Activated CD8-positive, alpha-beta memory T cell treated with anti-CD3 and anti-CD28 coated beads for 4 hours (primary cell): ENCODE results near the gene PGM5.

Source experiments
- DNase-seq, 2 donors: peaks; one replicate each; pipeline ENCODE4 v3.0.0-alpha.2; 2020; ENCODE audit warnings: low read depth in 2 of 2

PGM5 gene

GRCh38 chr9:68537616-68537880 lies 181.1 kb downstream of the PGM5 start:
- no peak for DNase-seq

- no peak for DNase-seq
Measured at GRCh38 chr9:68538200-68538599, 181.8 kb downstream of the PGM5 start.

GRCh38 chr9:68540712-68541535 lies 184.5 kb downstream of the PGM5 start, which contains the start of gene TMEM252:
TSS of gene TMEM252 (minus strand) at chr9:68540883. CDS start at chr9:68540814, 69 bp downstream.
- DNase-seq = no peak

- no peak for DNase-seq
Measured at GRCh38 chr9:68541568-68541967, 185.2 kb downstream of the PGM5 start.

GRCh38 chr9:68545033-68545705 lies 188.8 kb downstream of the PGM5 start:
- DNase-seq = no peak

- DNase-seq = no peak
Measured at GRCh38 chr9:68546596-68547390, 190.4 kb downstream of the PGM5 start.

- no peak for DNase-seq
Measured at GRCh38 chr9:68547417-68547816, 191.0 kb downstream of the PGM5 start.

GRCh38 chr9:68548241-68548640 lies 191.8 kb downstream of the PGM5 start:
- no peak for DNase-seq

GRCh38 chr9:68551191-68551590 lies 194.8 kb downstream of the PGM5 start:
- no peak for DNase-seq

GRCh38 chr9:68552700-68553476 lies 196.5 kb downstream of the PGM5 start:
- DNase-seq = no peak

GRCh38 chr9:68555437-68556150 lies 199.2 kb downstream of the PGM5 start:
- DNase-seq = no peak

GRCh38 chr9:68558545-68558944 lies 202.1 kb downstream of the PGM5 start:
- no peak for DNase-seq

- no peak for DNase-seq
Measured at GRCh38 chr9:68560071-68560844, 203.8 kb downstream of the PGM5 start.

GRCh38 chr9:68562461-68562860 lies 206.1 kb downstream of the PGM5 start:
- no peak for DNase-seq

GRCh38 chr9:68567565-68567964 lies 211.2 kb downstream of the PGM5 start:
- no peak for DNase-seq

GRCh38 chr9:68574150-68574549 lies 217.7 kb downstream of the PGM5 start:
- no peak for DNase-seq

GRCh38 chr9:68575817-68576216 lies 219.4 kb downstream of the PGM5 start:
- DNase-seq = no peak

- no peak for DNase-seq
Measured at GRCh38 chr9:68577774-68578591, 221.6 kb downstream of the PGM5 start.
